GM18951 (cell line): Measurements from ENCODE around the gene MRPL20.
A peak's percentile ranks its signal among the peaks of the same experiment; 100 is the strongest.
"Not testable (repeated sequence)": the region's sequence is repeated elsewhere in the genome, so short reads cannot be mapped to it uniquely, and the experiment has no call there.

Experiments
- POLR2A ChIP-seq: IDR thresholded peaks from 4 replicates; pipeline ENCODE4 v1.6.1; 2011; ENCODE audit warnings: mild to moderate bottlenecking; ENCODE audit not compliant: insufficient read length, insufficient read depth; ENCODE audit errors: extremely low read depth
- in situ Hi-C: fragments of 300-500 bp; cut with MboI; formaldehyde crosslinking; loops from one replicate; pipeline ENCODE4 v1.12.0; 2022; ENCODE audit warnings: low sequenced_read_pairs, mixed read lengths, inconsistent platforms; ENCODE audit not compliant: unreplicated experiment

The MRPL20 gene

GRCh38 chr1:1406821-1407635, at the start of gene MRPL20:
TSS of gene MRPL20 (minus strand) at chr1:1407293. CDS start at chr1:1407217, 76 bp downstream.
- peak; percentile 91 for TF ChIP-seq POLR2A
- in situ Hi-C loops = no loop called here

- in situ Hi-C loops = not testable (repeated sequence)
Measured at GRCh38 chr1:1456683-1457255, 49.7 kb upstream of the MRPL20 start.

- in situ Hi-C loops = not testable (repeated sequence)
Measured at GRCh38 chr1:1455934-1456333, 48.8 kb upstream of the MRPL20 start.

GRCh38 chr1:1455366-1455884, 48.3 kb upstream of the MRPL20 start:
- no peak for TF ChIP-seq POLR2A
- in situ Hi-C loops = no loop called here

GRCh38 chr1:1454286-1455056, 47.4 kb upstream of the MRPL20 start:
- in situ Hi-C loops = not testable (repeated sequence)

- no peak for TF ChIP-seq POLR2A
- in situ Hi-C loops = no loop called here
Measured at GRCh38 chr1:1452882-1453281, 45.8 kb upstream of the MRPL20 start.

GRCh38 chr1:1452365-1452739, 45.3 kb upstream of the MRPL20 start:
- in situ Hi-C loops = not testable (repeated sequence)

GRCh38 chr1:1451696-1452364, 44.7 kb upstream of the MRPL20 start:
- in situ Hi-C loops = no loop called here
- no peak for TF ChIP-seq POLR2A

- in situ Hi-C loops = not testable (repeated sequence)
Measured at GRCh38 chr1:1450616-1451015, 43.5 kb upstream of the MRPL20 start.

- in situ Hi-C loops = loop anchor here (5.0 kb wide), 1 partner anchor 48 kb away; no protein-coding TSS in a partner anchor
- no peak for TF ChIP-seq POLR2A
Measured at GRCh38 chr1:1449099-1449739, 42.1 kb upstream of the MRPL20 start, which contains the start of gene ATAD3C. TSS of gene ATAD3C (plus strand) at chr1:1449689. CDS start at chr1:1450684, 995 bp downstream.

- in situ Hi-C loops = loop anchor here (5.0 kb wide), 1 partner anchor 51 kb away; no protein-coding TSS in a partner anchor
Measured at GRCh38 chr1:1446631-1447030, 39.5 kb upstream of the MRPL20 start.

GRCh38 chr1:1442069-1442770, 35.1 kb upstream of the MRPL20 start:
- TF ChIP-seq POLR2A = no peak
- in situ Hi-C loops = no loop called here
